Fibroblast of skin of right biceps (primary cell): ENCODE measurements around the gene HMG20B.
"Not testable (repeated sequence)": the region's sequence is repeated elsewhere in the genome, so short reads cannot be mapped to it uniquely, and the experiment has no call there.

ENCODE experiments used
- DNase-seq: peaks from one replicate; pipeline ENCODE4 v3.0.0-alpha.2; 2013

The HMG20B gene

DNA sequence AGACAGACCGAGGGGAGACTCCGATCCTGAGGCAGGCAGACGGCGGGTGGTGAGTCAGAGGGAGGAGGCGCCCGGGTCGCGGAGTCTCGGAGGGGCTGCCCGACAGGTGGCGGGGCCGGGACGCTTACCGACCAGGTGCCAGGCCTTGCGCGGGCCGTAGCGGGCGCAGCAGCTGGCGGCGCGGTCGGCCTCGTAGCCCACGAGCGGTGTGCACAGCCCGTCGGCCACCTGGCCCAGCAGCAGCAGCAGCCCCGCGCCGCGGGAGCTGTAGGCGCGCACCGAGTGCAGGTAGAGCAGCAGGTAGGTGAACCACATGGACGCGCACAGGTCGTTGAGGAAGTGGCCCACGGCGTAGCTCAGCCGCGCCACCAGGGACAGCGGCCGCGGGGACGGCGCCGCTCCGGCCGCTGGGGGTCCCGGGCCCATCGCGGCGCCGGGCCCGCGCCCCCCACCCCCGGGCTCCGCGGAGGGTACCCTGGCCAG, 15.7 kb upstream of the HMG20B start:
- DNase-seq = peak; percentile 41

DNA sequence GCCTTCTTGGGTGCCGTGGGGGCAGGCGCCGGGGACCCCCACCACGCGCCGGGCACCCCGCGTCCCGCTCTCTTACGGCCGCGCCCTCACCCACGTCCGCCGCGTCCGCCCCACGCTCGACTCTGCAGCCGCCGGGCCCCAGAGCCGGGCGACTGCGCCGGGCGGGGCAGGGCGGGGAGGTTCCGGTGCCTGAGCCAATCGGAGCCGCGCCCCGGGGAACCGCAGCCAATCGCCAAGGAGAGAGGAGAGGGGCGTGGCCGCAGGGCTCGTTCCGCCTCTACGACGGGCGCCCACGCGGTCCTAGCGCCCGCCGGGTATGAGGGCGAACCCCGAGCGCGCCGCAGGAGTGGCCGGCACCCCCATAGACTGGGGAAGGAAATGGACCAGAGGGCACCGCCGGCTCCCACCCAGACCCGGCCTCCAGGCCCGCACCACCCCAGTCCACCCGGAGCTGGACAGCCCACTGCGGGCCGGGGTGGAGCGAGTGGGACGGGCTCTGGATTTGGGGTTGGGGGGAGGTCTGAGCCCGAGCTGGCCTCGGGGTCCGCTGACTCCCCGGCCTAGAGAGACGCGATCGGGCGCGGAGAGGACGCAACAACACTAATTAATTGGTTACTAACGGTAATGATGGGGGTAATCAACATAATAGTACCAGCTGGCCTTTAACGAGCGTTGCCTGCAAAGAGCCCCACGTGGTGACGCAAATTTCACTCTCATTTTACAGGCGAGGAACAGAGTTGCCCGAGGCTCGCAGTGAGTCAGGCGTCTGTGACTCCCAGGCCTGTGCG, 15.1 kb upstream of the HMG20B start, which contains the start of gene MFSD12:
MFSD12 (minus strand) TSS at position 126 of the 788 bp plus-strand sequence. CDS start 183 bp downstream, outside the sequence.
- DNase-seq = peak; percentile 92

DNA sequence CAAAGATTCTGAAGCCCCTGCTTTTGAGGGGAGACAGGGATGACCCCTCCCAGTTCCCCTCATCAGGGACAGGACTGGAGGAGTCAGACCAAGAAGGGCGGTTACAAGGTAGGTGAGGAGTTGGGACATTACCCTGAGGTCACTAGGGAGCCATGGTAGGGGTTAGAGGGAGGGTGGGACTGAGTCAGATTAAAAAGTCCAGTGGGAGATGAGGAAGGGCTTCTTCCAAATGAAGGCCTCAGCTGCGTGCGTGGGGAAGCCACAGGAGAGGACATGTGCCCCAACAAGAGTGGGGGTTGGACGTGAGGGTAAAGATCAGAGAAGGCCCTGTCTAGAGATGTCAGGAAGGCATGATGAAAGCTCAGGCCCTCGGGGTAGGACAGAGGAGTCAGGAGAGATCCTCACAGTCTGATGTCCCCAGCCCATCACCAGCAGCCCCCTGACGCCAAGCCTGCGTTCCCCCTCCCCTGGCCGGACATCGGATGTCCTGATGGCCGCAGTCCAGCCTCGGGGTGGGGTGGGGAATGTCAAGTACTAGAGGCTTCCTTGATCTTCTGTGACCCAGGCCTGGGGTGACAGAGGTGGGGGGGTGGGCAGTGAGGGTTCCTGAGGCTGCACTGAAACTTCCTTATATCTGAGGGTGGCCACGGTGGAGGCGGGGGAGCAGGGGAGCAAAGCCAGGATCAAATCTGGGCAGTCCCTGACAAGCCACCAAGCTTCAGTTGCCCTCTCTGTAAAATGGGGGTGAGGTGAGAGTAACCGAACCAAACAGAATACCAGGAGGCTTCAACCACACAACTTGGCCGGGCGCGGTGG, 8.8 kb upstream of the HMG20B start:
- no peak for DNase-seq

DNA sequence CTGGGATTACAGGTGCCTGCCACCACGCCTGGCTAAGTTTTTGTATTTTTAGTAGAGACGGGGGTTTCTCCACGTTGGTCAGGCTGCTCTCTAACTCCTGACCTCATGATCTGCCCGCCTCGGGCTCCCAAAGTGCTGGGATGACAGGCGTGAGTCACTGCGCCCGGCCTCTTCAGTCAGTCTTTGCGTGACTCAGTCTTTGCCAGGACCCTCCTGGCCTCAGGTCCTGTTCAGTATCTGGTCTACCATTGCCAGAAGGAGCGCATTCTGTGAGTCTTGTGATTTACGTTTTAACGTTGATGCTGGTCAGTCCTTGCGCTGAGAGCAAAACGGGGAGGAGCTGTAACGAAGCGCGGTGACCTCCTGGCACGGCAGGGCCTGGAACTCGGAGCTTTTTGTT, 7.6 kb upstream of the HMG20B start:
- DNase-seq = no peak

DNA sequence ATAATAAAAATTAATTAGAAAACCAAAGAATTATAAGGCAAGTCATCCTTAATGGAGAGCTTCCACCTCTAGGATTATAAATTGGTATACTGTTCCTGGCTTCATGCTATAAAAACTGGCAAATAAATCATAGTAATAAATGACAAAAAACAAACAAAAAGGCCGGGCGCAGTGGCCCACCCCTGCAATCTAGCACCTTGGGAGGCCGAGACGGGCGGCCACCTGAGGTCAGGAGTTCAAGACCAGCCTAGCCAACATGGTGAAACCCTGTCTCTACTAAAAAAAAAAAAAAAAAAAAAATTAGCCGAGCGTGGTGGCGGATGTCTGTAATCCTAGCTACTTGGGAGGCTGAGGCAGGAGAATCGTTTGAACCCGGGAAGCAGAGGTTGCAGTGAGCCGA, 2.7 kb upstream of the HMG20B start:
- not testable (repeated sequence) for DNase-seq

DNA sequence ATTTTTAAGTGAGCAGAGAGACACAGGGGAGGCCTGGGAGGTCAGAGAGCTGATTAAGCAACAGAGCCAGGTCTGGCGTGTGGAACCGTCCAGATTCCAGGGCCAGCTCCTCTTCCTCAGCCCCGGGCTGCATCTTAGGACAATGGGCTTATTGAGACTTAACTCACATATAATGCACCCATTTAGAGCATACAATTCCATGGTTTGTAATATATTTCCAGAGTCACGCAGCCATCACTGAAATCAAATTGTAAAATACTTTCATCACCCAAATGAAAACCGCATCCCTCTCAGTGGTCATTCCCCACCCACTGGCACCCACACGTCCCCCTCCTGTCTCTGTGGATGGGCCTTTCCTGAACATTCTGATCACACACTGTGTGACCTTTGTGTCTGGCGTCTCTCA, 2.1 kb upstream of the HMG20B start:
- DNase-seq = no peak

DNA sequence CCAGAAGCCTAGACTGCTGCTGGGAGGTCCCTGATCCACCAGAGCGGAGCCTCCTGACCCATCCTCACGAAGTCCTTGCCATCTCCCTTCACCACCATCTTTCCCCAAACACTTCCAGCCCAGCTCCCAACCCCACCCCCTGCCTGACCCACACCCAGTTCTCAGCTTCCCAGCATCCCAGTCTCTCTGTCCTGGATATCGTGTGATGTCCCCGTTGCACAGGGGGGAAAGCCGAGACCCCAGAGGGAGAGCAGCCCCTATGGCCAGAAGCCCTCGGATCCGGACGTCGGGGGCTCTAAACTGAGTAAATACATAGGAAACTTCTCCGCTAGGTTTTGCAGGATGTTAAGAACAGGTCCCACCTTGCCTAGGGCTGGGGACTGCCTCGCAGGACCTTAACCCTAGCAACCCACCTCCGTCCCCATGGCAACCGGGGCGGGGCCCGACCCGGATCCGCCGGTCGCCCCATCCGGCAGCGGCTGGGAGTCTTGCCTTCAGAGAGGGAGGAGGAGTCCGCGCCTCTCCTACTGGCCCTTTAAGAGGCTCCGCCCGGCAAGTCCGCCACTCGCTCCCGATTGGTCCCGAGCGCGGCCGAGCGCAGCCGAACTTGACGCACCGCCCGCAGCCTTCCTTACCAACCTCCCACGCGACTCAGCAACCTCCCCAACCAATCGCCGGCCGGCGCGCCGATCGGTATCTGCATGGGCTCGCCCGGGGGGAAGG, 451 bp upstream of the HMG20B start:
- peak; percentile 100 for DNase-seq

DNA sequence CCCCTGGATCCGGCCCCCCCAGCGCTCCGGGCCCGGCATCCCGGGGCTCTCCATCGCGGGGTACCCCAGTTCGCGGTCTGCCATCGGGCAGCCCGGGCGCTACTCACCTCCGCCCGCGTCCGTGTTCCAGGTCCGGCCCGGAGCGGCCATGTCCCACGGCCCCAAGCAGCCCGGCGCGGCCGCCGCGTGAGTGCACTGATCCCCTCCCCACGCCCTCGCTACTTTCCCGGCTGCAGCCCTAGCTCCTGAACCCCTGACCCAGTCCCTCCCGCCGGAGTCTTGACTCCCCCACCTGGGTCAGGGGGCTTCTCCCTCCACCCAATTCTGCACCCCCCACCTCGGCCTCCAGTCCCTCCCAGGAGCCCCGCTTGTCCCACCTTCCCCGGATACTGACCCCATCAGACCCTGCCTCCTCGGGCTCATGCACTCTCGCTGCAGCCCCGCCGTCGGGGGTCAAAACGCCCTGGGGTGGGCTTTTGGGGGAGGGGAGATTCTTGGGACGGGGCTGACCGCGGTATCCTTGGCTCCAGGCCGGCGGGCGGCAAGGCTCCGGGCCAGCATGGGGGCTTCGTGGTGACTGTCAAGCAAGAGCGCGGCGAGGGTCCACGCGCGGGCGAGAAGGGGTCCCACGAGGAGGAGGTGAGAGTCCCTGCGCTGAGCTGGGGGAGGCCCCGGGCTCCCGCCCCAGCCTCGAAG, 566 bp downstream of the HMG20B start:
- no peak for DNase-seq

DNA sequence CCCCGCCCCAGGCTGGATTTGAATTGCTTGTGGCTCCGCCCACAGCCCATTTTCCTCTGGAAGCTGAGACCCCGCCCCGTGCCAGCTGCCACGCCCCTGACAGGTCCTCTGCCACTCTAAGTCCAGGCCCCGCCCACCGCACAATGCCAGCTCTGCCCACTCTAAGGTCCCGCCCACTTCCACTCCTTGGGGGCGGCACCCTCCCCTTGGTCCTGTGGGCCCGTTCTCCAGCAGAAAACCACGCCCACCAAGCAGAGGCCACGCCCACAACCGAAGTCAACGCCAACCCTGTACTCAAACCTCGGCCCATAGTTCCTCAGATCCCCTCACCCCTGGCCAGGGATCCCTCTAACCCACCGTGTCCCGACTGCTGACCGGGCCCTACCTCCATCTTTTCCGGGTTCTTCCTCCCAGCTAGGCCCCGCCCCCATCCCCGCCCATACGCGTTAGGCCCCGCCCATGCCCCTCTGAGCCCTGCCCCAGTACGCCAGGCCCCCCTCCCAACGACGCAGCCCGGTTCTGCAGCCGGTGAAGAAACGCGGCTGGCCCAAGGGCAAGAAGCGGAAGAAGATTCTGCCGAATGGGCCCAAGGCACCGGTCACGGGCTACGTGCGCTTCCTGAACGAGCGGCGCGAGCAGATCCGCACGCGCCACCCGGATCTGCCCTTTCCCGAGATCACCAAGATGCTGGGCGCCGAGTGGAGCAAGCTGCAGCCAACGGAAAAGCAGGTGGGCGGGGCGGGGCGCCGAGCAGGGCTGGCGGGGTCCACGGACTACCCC, 1.3 kb downstream of the HMG20B start:
- peak; percentile 93 for DNase-seq

DNA sequence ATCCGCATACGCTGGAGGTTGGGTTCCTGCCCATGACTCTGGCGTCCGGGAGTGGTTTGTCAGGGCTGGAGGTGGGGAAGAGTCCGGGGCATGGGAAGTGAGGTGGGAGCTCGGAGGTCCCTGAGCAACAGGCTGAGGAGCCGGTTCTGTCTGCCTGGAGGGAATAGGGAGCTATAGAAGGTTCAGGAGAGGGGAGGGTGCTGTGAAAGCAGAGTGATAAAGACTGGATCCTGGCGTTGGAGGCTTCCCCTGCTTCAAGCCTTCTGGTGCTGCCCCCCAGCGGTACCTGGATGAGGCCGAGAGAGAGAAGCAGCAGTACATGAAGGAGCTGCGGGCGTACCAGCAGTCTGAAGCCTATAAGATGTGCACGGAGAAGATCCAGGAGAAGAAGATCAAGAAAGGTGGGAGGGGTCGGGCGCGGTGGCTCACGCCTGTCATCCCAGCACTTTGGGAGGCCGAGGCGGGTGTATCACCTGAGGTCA, 2.6 kb downstream of the HMG20B start:
- DNase-seq = peak; percentile 31

DNA sequence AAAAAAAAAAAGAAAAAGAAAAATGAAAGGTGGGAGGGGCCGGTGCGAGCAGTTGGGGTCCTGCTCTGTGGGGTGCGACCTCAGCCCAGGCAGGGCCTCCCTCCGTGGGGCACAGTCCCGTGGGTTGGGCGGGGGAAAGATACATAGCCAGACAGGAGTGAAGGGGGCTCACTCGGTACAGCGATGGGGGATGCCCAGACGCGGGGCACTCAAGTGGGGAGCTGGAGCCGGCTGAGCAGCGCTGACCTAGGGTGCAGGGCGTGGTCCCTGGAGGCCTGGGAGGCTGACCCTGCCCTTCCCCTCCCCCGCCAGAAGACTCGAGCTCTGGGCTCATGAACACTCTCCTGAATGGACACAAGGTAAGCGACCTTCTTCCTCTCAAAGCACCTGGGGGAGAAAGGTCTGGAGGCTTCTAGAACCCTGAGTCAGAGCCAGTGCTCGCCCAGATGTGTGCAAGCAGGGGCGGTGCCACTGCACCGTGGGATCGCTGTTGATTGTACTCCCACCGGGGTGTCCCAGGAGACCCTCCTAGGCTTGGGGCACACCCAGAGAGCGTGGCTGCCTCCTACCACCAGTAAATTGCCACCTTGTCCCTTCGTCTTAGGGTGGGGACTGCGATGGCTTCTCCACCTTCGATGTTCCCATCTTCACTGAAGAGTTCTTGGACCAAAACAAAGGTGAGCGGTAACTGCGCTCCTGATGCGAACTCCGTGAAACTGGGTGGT, 3.4 kb downstream of the HMG20B start:
- no peak for DNase-seq

DNA sequence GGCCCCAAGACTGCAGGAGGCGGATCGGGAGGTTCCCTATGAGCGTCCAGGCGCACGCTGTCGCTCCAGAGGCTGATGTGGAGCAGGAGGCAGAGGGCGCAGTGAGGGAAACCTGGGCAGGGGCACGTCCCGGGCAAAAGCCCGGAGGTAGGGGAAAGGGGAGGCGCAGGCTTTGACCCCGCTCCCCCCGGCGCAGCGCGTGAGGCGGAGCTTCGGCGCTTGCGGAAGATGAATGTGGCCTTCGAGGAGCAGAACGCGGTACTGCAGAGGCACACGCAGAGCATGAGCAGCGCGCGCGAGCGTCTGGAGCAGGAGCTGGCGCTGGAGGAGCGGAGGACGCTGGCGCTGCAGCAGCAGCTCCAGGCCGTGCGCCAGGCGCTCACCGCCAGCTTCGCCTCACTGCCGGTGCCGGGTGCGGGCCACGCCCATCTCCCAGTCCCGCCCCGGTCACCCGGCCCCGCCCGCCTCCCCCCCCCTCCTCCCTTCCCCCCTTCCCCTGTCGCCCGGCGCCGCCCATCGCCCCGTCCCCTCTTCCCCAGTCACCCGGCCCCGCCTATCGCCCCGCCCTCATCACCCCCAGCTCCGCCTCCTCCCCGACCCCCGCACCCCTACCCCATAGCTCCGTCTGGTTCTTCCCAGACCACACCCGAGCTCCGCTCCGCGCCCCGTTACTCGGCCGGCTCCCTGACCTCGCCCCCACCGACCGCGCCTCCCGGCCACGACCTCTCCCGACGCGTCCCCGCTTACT, 4.1 kb downstream of the HMG20B start:
- DNase-seq = peak; percentile 79

DNA sequence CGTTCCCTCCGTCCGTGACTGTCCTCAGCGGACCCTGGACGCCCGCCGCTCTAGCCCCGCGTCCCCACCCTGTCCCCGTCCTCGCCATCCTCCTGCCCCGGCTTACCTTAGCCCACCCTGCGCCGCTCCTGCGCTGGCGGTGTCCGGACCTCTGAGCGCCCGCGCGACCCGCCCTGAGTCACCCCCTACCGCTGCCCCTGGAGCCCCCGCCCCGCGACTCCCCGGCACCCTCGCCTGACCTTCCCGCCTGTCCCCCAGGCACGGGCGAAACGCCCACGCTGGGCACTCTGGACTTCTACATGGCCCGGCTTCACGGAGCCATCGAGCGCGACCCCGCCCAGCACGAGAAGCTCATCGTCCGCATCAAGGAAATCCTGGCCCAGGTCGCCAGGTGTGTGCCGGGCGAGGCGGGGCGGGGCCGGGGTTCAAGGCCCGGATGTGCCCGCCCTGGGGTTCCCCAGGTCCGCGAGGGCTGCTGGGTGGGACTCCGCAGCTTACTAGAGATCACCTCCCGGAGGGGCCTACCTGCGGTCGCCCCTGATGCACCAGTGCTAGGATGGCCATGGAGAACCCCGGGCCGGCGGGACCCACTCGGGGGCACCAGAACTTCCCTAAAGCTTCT, 5.1 kb downstream of the HMG20B start:
- DNase-seq = no peak

DNA sequence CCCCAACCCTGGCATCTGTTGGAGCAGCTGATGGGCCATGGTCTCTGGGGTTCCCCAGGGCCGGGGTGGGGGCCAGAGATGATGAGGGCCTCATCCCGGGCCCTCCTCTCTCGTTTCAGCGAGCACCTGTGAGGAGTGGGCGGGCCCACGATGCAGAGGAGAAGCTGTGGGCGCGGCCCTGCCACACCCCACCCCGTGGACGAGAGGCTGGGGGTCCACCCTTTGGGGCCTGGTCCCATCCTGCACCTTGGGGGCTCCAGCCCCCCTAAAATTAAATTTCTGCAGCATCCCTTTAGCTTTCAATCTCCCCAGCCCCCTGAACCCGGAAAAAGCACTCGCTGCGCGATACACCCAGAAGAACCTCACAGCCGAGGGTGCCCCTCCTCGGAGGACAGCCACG, 5.6 kb downstream of the HMG20B start:
- no peak for DNase-seq

DNA sequence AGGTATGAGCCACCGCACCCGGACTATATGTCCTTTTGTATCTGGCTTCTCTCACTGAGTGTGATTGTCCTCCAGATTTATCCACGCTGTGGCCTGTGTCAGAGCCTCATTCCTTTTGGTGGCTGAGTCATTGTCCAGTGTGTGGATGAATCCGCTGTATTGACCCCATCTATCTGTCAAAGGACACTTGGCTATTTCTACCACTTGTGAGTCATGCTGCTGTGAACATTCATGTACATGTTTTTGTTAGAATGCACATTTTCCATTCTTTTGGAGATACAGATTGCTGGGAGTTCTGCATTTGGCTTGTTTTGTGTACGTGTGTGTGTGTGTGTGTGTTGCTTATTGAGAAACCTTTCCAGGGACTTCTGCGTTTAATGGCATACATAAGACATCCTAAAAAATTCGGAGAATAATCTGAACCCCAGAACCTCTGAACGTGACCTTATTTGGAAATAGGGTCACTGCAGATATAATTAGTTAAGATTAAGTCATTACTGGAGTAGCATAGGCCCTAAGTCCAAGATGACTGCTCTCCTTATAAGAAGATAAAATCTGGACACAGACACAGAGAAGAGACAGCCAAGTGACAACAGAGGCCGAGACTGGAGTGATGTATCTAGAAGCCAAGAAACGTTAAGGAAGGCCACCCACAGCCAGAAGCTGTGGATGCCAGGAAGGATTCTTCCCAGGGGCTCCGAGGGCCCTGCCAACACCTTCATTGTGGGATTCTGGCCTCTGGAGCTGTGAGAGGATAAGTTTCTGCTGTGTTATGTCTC, 7.6 kb downstream of the HMG20B start:
- DNase-seq = peak; percentile 89

DNA sequence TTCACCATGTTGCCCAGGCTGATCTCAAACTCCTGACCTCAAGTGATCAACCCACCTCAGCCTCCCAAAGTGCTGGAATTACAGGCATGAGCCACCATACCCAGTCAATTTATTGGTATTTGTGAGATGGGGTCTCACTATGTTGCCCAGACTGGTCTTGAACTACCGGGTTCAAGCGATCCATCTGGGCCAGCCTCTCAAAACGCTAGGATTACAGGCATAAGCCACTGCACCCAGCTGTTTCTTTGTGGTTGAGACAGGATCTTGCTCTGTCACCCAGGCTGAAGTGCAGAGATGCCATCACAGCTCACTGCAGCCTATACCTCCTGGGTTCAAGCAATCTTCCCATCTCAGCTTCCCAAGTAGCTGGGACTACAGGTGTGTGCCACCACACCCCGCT, 9.0 kb downstream of the HMG20B start:
- DNase-seq = not testable (repeated sequence)

DNA sequence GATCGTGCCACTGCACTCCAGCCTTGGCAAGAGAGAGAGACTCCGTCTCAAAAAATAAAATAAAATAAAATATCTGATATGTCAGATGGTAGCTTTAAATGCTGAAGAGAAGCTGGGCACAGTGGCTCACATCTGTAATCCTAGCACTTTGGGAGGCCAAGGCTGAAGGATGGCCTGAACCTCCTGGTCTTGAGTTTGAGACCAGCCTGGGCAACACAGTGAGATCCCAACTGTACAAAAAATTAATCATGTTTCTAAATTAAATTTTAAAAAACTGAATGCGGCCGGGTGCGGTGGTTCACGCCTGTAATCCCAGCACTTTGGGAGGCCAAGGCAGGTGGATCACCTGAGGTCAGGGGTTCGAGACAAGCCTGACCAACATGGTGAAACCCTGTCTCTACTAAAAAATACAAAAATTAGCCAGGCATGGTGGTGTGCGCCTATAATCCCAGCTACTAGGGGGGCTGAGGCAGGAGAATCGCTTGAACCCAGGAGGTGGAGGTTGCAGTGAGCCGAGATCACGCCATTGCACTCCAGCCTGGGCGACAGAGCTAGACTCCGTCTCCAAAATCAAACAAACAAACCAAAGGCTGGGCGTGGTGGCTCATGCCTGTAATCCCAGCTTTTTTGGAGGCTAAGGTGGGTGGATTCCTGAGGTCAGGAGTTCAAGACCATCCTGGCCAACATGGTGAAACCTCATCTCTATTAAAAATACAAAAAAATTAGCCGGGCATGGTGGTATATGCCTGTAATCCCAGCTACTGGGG, 11.5 kb downstream of the HMG20B start:
- DNase-seq = not testable (repeated sequence)
